Vagina (tissue), 2 donors: ENCODE results near the gene KRTAP1-5. TPM values are rescaled to one million over a fixed set of nuclear protein-coding genes. Genes with fewer than 3 reads are reported as not detected.
A peak's percentile ranks its signal among the peaks of the same experiment; 100 is the strongest.

Source experiments
- DNase-seq, 2 donors: peaks; one replicate each; pipeline ENCODE4 v3.0.0-alpha.2; 2017; ENCODE audit errors: extremely low spot score in 2 of 2
- H3K27ac ChIP-seq: fragments of 200-600 bp; sonication (generic); one replicate; pipeline ENCODE4 v1.5.1; 2019
- H3K27me3 ChIP-seq: fragments of 200-600 bp; sonication (generic); one replicate; pipeline ENCODE4 v1.5.1; 2019
- H3K36me3 ChIP-seq, 2 donors: fragments of 200-600 bp; sonication (generic); one replicate each; pipeline ENCODE4 v1.5.1; 2017 to 2019
- H3K4me1 ChIP-seq: fragments of 200-600 bp; sonication (generic); one replicate; pipeline ENCODE4 v1.5.1; 2019
- H3K4me3 ChIP-seq, 2 donors: fragments of 200-600 bp; sonication (generic); 1 replicate in 1 of 2; 2 replicates in 1 of 2; pipeline ENCODE4 v1.5.1; 2016 to 2019
- H3K9me3 ChIP-seq: fragments of 200-600 bp; sonication (generic); one replicate; pipeline ENCODE4 v1.5.1; 2019
- CTCF ChIP-seq, 3 experiments: fragments of 450-650 bp in 2 of 3; fragments of 200-600 bp in 1 of 3; sonication (generic) in 1 of 3; IDR thresholded peaks; one replicate each; pipeline ENCODE4 v1.5.1; 2017 to 2019; ENCODE audit warnings: antibody characterized with exemption in 3 of 3, mild to moderate bottlenecking in 2 of 3, moderate library complexity in 2 of 3
- POLR2A ChIP-seq, 2 donors: fragments of 450-650 bp; IDR thresholded peaks; one replicate each; pipeline ENCODE4 v1.6.1; 2017; ENCODE audit warnings: antibody characterized with exemption in 2 of 2, mild to moderate bottlenecking in 2 of 2, moderate library complexity in 2 of 2
- POLR2AphosphoS5 ChIP-seq, 2 donors: sonication (generic); formaldehyde crosslinking; IDR thresholded peaks; one replicate each; pipeline ENCODE4 v1.9.0; 2017; ENCODE audit warnings: antibody characterized with exemption in 2 of 2, mild to moderate bottlenecking in 2 of 2, low read depth in 1 of 2; ENCODE audit not compliant: insufficient read depth in 1 of 2
- intact Hi-C: fragments of 100-400 bp; cut with DNase I; formaldehyde crosslinking; loops from one replicate; pipeline ENCODE4 v1.15.1; 2023
- total RNA-seq: library from RNA; depleted of rRNA; stranded (reverse); fragments of >200 nt; gene quantifications from one replicate; pipeline ENCODE4 v1.2.3, GENCODE V29; 2016

The KRTAP1-5 gene
- not detected for total RNA-seq

- TF ChIP-seq POLR2A (IDR thresholded peaks at IDR 0.05): no peak
- peak in 1 of 2 donors; percentile 58 for TF ChIP-seq POLR2AphosphoS5 (IDR thresholded peaks at IDR 0.05; ENCODE audit: insufficient read depth in 1 of 2, low read depth in 1 of 2)
- H3K27me3 ChIP-seq: no peaks in the 10 kb centered on the region
- DNase-seq: no peak
- no peaks in the 10 kb centered on the region for H3K9me3 ChIP-seq
- intact Hi-C loops: no loop called here
- H3K36me3 ChIP-seq: no peaks in the 10 kb centered on the region
- peak within 1 kb of the TSS; percentile 48 for H3K27ac ChIP-seq
- H3K4me1 ChIP-seq: peaks cover 9% of the 10 kb centered on the region
- no peak within 1 kb of the TSS for H3K4me3 ChIP-seq
Measured at GRCh38 chr17:41026715-41027471, at the start of gene KRTAP1-5. Gene KRTAP1-5 (minus strand): TSS chr17:41027208. CDS start chr17:41027155, 53 bp downstream.

GRCh38 chr17:41076788-41077187, 49.8 kb upstream of the KRTAP1-5 start:
- Histone ChIP-seq H3K4me3 (no peak overlapping the region), H3K9me3 (no peaks in the 10 kb centered on the region), H3K27me3 (no peaks in the 10 kb centered on the region), H3K4me1 (no peaks in the 10 kb centered on the region), H3K36me3 (no peaks in the 10 kb centered on the region), H3K27ac (no peak overlapping the region)
- no peak for TF ChIP-seq POLR2A (IDR thresholded peaks at IDR 0.05)
- no peak for TF ChIP-seq POLR2AphosphoS5 (IDR thresholded peaks at IDR 0.05; ENCODE audit: insufficient read depth in 1 of 2, low read depth in 1 of 2)
- no peak for TF ChIP-seq CTCF (IDR thresholded peaks at IDR 0.05)
- intact Hi-C loops: no loop called here
- no peak for DNase-seq

GRCh38 chr17:41073676-41074075, 46.7 kb upstream of the KRTAP1-5 start:
- DNase-seq: no peak
- Histone ChIP-seq H3K4me3 (no peak overlapping the region), H3K4me1 (no peaks in the 10 kb centered on the region), H3K27me3 (no peaks in the 10 kb centered on the region), H3K27ac (no peak overlapping the region), H3K36me3 (no peaks in the 10 kb centered on the region), H3K9me3 (no peaks in the 10 kb centered on the region)
- no peak for TF ChIP-seq POLR2A (IDR thresholded peaks at IDR 0.05)
- no peak for TF ChIP-seq POLR2AphosphoS5 (IDR thresholded peaks at IDR 0.05; ENCODE audit: insufficient read depth in 1 of 2, low read depth in 1 of 2)
- no peak for TF ChIP-seq CTCF (IDR thresholded peaks at IDR 0.05)
- intact Hi-C loops: no loop called here

- Histone ChIP-seq H3K9me3 (no peaks in the 10 kb centered on the region), H3K36me3 (no peaks in the 10 kb centered on the region), H3K27me3 (no peaks in the 10 kb centered on the region), H3K4me3 (no peak overlapping the region), H3K4me1 (no peaks in the 10 kb centered on the region), H3K27ac (no peak overlapping the region)
- TF ChIP-seq CTCF (IDR thresholded peaks at IDR 0.05): no peak
- no peak for TF ChIP-seq POLR2AphosphoS5 (IDR thresholded peaks at IDR 0.05; ENCODE audit: insufficient read depth in 1 of 2, low read depth in 1 of 2)
- TF ChIP-seq POLR2A (IDR thresholded peaks at IDR 0.05): no peak
- intact Hi-C loops: no loop called here
- no peak for DNase-seq
Measured at GRCh38 chr17:41071606-41072360, 44.8 kb upstream of the KRTAP1-5 start.

GRCh38 chr17:41069031-41069430, 42.0 kb upstream of the KRTAP1-5 start:
- no peaks in the 10 kb centered on the region for H3K9me3 ChIP-seq
- intact Hi-C loops: no loop called here
- no peaks in the 10 kb centered on the region for H3K36me3 ChIP-seq
- no peak overlapping the region for H3K4me3 ChIP-seq
- H3K27me3 ChIP-seq: no peaks in the 10 kb centered on the region
- no peak for DNase-seq
- H3K4me1 ChIP-seq: no peaks in the 10 kb centered on the region
- TF ChIP-seq POLR2AphosphoS5 (IDR thresholded peaks at IDR 0.05; ENCODE audit: insufficient read depth in 1 of 2, low read depth in 1 of 2) (no peak), POLR2A (IDR thresholded peaks at IDR 0.05) (no peak), CTCF (IDR thresholded peaks at IDR 0.05) (no peak)
- no peak overlapping the region for H3K27ac ChIP-seq
